ENCODE measurements around the gene RHOF.

RHOF gene

DNA sequence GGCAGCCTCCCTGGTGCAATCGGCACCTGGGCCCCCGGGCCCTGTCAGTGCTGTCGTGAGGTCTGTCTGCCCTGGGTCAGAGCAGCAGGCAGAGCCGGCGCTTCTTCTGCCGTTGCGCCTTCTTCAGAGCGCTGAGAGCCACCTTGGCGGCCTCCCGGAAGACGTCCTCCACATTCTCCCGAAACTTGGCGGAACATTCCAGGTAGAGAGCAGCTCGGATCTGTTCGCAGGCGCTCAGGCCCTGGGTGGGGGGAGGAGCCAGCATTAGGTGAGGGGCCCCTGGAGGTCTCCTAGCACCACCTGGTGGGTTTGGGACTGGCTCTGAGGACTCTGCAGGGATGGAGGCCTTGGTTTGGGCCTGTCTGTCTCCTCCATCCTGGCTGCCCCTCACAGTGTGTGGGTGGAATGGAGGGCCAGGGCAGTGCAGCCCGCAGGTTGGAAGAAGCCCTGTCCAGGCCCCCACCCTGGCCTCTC is 14.0 kb downstream of the RHOF start:
- in situ Hi-C loops (cut with HindIII; ENCODE audit: low sequenced_read_pairs): no loop called here
- no peak for DNase-seq (ENCODE audit: low read depth)
- TF ChIP-seq, protein P1, sequence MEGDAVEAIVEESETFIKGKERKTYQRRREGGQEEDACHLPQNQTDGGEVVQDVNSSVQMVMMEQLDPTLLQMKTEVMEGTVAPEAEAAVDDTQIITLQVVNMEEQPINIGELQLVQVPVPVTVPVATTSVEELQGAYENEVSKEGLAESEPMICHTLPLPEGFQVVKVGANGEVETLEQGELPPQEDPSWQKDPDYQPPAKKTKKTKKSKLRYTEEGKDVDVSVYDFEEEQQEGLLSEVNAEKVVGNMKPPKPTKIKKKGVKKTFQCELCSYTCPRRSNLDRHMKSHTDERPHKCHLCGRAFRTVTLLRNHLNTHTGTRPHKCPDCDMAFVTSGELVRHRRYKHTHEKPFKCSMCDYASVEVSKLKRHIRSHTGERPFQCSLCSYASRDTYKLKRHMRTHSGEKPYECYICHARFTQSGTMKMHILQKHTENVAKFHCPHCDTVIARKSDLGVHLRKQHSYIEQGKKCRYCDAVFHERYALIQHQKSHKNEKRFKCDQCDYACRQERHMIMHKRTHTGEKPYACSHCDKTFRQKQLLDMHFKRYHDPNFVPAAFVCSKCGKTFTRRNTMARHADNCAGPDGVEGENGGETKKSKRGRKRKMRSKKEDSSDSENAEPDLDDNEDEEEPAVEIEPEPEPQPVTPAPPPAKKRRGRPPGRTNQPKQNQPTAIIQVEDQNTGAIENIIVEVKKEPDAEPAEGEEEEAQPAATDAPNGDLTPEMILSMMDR (IDR thresholded peaks at IDR 0.05; ENCODE audit: low read depth, low read length, missing control alignments): no peak
- no peak overlapping the region for H3K4me3 ChIP-seq (ENCODE audit: low read depth, low read length)

DNA sequence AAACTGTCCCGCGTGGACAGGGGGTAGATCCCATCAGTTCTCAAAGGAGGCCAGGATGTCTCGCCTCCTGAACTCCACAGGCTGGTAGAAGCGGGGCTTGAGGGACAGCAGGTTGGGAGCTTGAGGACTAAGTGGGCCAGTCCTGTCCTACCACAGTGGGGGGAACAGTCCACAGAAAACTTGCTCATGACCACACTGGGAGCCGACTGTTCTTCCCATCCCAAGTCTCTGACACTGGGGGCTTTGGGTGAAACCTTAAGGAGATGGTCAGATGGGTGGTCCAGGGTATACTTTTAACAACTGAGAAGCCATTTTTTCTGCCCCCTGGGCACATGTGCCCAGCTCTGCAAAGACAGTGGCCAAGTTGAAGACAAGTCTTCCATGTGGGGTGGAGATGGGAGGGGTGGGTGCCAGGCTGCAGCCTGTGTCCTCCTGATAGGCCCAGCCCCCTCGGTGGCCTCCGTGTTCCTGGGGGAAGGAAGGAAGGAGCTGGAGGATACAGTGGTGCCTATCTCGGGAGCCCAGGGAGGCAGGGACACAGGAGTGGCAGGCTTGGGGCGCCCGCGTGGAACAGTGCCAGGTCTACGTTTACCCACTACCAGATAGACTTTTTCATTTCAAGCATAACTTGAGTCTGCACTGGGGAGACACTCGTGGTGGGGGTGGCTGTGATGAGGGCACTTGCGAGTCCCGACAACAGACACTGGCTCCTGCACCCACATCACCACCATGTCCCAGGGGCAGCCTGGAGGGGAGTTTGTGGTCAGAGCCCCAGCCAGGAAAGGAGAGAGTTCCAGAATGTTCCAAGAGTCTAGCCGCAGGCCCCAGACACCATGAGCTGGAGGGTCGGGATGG is 14.7 kb downstream of the RHOF start:
- in situ Hi-C loops (cut with HindIII; ENCODE audit: low sequenced_read_pairs): no loop called here

DNA sequence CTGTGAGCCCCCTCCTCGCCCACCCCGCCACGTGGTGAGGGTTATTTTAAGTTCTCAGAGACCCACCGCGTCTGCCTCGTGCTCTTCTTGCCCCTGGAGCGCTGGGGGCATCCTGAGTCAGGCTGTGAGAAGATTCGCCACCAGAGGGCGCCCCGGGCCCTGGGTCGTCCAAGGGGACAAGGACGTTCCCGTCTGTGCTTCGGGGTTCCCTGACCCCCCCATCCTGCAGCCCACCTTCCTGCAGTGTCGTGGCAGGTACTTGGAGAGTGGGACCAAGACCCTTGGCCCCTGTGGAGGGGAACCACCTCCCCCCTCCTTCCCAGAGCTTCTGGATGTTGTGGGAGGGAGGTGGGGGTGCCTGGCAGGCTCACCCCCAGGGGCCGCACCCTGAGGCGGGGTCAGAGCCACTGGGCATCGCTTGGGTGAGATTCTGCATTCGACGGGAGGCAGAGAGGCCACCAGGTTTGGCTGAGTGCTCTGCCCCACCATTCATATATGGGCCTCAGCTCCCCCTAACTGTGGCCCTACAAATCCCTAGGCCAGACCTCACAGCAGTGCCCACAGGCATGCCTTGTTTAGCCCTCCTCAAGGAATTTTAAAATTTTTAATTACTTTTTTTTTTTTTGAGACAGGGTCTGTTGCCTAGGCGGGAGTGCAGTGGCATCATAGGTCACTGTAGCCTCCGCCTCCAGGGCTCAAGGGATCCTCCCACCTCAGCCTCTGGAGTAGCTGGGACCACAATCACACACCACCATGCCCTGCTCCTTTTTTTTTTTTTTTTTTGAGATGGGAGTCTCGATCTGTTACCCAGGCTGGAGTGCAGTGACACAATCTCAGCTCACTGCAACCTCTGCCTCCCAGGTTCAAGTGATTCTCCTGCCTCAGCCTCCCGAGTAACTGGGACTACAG is 17.0 kb downstream of the RHOF start:
- H3K4me3 ChIP-seq (ENCODE audit: low read depth, low read length): no peak overlapping the region
- TF ChIP-seq, protein P1 (IDR thresholded peaks at IDR 0.05; ENCODE audit: low read depth, low read length, missing control alignments): peak; percentile 92
- DNase-seq (ENCODE audit: low read depth): no peak
- in situ Hi-C loops (cut with HindIII; ENCODE audit: low sequenced_read_pairs): no loop called here

More for the DNA sequence above, 14.7 kb downstream of the RHOF start:
- TF ChIP-seq, protein P1 (IDR thresholded peaks at IDR 0.05; ENCODE audit: low read depth, low read length, missing control alignments): no peak
- no peak for DNase-seq (ENCODE audit: low read depth)
- H3K4me3 ChIP-seq (ENCODE audit: low read depth, low read length): no peak overlapping the region

DNA sequence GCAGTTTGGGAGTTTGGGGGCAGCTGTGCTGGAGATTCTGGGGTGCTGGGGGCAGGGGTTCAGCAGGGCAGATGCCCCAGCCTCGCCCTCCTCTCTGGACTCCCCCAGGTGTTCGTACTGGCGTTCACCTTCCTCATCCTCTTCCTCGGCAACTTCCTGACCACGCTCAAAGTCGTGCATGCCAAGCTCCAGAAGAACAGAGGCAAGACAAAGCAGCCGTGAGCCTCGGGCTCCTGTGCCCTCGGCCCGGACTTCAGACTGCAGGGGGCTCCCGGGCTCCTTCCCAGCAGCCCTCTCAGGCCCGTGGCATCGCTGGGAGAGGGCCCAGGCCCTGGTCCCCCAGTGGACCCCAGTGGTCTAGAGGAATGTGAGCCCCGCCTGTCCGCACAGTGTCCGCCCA is 18.0 kb downstream of the RHOF start:
- no peak overlapping the region for H3K4me3 ChIP-seq (ENCODE audit: low read depth, low read length)
- in situ Hi-C loops (cut with HindIII; ENCODE audit: low sequenced_read_pairs): no loop called here
- no peak for DNase-seq (ENCODE audit: low read depth)
- TF ChIP-seq, protein P1 (IDR thresholded peaks at IDR 0.05; ENCODE audit: low read depth, low read length, missing control alignments): peak; percentile 1

DNA sequence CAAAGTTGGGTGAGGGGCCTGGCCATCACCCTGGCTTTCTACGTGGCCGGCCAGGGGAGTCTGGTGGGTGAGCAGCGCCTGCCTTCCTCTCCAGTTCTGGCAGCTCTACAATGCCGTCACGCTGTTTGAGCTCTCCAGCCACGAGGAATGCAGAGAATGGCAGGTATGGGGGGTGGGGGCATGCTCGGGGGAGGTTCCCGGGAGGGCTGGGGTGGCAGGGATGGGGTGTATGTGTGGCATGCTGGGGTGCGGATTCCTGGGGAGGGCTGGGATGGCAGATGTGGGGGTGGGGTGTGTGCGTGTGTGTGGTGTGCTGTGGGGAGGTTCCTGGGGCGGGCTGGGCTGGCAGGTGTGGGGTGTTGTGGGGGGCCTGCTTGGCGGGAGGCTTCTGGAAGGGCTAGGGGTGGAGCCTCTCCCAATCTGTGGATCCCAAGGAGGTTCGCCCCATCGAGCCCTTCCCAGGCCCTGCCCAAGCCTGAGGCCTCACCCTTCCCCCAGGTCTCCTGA is 18.5 kb downstream of the RHOF start:
- DNase-seq (ENCODE audit: low read depth): no peak
- TF ChIP-seq, protein P1 (IDR thresholded peaks at IDR 0.05; ENCODE audit: low read depth, low read length, missing control alignments): no peak

More for the DNA sequence above, 18.5 kb downstream of the RHOF start:
- in situ Hi-C loops (cut with HindIII; ENCODE audit: low sequenced_read_pairs): no loop called here
- no peak overlapping the region for H3K4me3 ChIP-seq (ENCODE audit: low read depth, low read length)
